ENCODE measurements around the gene ZNF441. TPM values are rescaled to one million over a fixed set of nuclear protein-coding genes. Genes with fewer than 3 reads are reported as not detected.
A peak's percentile ranks its signal among the peaks of the same experiment; 100 is the strongest.

Gene ZNF441
- total RNA-seq, 1 experiment from 2014 or later, result 1.8 TPM

DNA sequence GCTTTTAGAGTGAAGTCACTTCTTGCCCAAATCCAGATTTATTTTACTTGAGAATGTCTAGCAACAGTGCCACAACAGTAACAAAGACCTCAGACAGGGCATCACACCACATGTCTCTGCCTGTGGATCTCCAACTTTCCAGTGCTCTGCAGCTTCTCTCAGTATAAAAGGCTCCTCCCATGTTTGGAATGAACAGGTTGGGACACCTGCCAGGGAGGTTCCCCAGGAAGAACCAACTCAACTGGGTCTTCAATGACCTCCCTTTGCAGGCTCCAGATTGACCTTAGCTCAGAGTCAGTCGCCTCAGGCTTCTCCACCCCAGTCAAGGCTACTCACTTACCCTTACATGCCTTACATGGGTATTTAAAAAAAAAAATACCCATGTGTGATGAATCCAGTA lies 31.4 kb upstream of the ZNF441 start (continued):
- TF ChIP-seq SMAD4 (CRISPR knock-in tag; IDR thresholded peaks at IDR 0.05), result no peak
- TF ChIP-seq, protein P1, sequence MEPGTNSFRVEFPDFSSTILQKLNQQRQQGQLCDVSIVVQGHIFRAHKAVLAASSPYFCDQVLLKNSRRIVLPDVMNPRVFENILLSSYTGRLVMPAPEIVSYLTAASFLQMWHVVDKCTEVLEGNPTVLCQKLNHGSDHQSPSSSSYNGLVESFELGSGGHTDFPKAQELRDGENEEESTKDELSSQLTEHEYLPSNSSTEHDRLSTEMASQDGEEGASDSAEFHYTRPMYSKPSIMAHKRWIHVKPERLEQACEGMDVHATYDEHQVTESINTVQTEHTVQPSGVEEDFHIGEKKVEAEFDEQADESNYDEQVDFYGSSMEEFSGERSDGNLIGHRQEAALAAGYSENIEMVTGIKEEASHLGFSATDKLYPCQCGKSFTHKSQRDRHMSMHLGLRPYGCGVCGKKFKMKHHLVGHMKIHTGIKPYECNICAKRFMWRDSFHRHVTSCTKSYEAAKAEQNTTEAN (CRISPR knock-in tag; IDR thresholded peaks at IDR 0.05), result no peak
- TF ChIP-seq AR (CRISPR knock-in tag; IDR thresholded peaks at IDR 0.05), result no peak
- TF ChIP-seq, protein P2, sequence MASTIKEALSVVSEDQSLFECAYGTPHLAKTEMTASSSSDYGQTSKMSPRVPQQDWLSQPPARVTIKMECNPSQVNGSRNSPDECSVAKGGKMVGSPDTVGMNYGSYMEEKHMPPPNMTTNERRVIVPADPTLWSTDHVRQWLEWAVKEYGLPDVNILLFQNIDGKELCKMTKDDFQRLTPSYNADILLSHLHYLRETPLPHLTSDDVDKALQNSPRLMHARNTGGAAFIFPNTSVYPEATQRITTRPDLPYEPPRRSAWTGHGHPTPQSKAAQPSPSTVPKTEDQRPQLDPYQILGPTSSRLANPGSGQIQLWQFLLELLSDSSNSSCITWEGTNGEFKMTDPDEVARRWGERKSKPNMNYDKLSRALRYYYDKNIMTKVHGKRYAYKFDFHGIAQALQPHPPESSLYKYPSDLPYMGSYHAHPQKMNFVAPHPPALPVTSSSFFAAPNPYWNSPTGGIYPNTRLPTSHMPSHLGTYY (CRISPR knock-in tag; IDR thresholded peaks at IDR 0.05), result no peak

DNA sequence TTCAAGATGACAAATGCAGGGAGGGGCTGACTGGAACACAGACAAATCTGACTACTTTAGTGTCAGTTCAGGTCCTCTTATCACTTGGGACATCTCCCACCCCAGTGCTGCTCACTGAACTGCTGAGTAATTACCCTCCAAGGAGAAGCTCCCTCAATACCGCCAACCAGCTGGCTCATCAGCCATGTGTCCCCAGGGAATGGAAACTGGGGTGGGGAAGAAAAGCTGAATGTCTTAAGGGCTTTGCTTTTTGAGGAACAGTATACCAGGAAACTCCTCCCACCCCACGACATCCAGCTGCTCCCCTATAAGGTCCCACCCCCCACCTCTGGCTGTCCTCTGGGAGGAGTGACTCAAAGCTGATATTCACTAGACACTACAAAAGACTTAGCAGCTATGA lies 30.1 kb upstream of the ZNF441 start:
- CTCF ChIA-PET, result interaction anchor here (0.9 to 2.5 kb wide), 2 partner anchors 37 to 61 kb away, joined by 3 to 13 read pairs; partner anchors contain the start of gene ZNF491
- no peaks in the 10 kb centered on the region for H3K9me3 Mint-ChIP-seq
- DNase-seq (ENCODE audit: low spot score) (no peak), ATAC-seq (no peak)
- TF ChIP-seq ATF3 (CRISPR knock-in tag; conservative IDR thresholded peaks at IDR 0.05), result no peak
- H3K36me3 Mint-ChIP-seq, result no peaks in the 10 kb centered on the region
- no peak overlapping the region for H3K27ac Mint-ChIP-seq
- peak overlapping the region; percentile 98 for H3K4me3 Mint-ChIP-seq
- H3K27me3 Mint-ChIP-seq (ENCODE audit: low read depth), result peaks cover 32% of the 10 kb centered on the region
- POLR2A ChIA-PET, result no interaction called here
- H3K4me1 Mint-ChIP-seq, result peaks cover 16% of the 10 kb centered on the region

DNA sequence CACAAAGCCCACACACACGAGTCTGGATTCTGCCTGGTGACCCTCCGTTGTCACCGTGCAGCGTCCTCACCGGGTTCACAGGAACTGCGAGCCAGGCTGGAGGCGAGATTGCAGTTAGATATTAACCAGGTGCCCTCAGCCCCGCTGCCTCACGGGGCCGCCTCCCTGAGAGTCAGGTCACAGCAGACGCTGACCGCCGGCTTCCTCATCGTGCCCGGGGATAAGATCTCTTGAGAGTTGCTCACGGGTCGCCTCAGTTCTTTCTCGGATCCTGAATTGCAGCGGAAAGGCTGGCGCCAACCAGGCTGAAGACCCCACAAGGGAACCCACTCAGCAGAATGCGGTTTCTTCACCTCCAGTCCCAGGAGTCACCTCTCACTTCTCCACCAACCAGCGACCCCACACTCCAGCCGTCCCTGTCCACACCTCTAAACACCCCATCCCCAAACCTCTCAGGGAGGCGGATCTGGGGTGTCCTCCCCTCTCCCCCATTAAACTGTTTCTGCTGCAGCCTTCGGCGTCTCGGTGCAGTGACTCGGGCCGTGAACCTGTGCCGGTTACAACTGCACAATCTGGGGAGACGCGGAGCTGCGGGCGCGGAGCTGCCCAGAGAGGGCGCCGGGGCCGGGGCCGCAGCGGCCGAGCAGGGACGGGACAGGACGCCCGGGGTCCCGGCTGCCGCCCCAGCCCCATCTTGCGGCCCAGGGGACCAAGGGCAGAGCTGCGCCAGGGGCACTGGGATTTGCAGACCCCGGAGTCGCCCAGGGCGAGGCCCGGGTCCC lies 28.6 kb upstream of the ZNF441 start:
- TF ChIP-seq FOXP1 (CRISPR knock-in tag; IDR thresholded peaks at IDR 0.05; ENCODE audit: borderline replicate concordance) (0 out of 2 replicates have a peak, but pooled peaks have one; percentile 18), HMGA2 (CRISPR knock-in tag; IDR thresholded peaks at IDR 0.05) (no peak)
- Mint-ChIP-seq H3K4me3 (peak overlapping the region; percentile 98), H3K4me1 (peaks cover 10% of the 10 kb centered on the region), H3K9me3 (no peaks in the 10 kb centered on the region), H3K27ac (no peak overlapping the region), H3K27me3 (ENCODE audit: low read depth) (peaks cover 41% of the 10 kb centered on the region), H3K36me3 (no peaks in the 10 kb centered on the region)
- POLR2A ChIA-PET, result interaction anchor here (0.5 kb wide), 1 partner anchor 166 kb away, joined by 3 read pairs; no protein-coding TSS in a partner anchor
- DNase-seq (ENCODE audit: low spot score) (peak; percentile 50), ATAC-seq (peak; percentile 35)
- CTCF ChIA-PET, result interaction anchor here (0.8 to 1.0 kb wide), 3 partner anchors 38 to 59 kb away, joined by 3 to 5 read pairs (median 4); no protein-coding TSS in a partner anchor

DNA sequence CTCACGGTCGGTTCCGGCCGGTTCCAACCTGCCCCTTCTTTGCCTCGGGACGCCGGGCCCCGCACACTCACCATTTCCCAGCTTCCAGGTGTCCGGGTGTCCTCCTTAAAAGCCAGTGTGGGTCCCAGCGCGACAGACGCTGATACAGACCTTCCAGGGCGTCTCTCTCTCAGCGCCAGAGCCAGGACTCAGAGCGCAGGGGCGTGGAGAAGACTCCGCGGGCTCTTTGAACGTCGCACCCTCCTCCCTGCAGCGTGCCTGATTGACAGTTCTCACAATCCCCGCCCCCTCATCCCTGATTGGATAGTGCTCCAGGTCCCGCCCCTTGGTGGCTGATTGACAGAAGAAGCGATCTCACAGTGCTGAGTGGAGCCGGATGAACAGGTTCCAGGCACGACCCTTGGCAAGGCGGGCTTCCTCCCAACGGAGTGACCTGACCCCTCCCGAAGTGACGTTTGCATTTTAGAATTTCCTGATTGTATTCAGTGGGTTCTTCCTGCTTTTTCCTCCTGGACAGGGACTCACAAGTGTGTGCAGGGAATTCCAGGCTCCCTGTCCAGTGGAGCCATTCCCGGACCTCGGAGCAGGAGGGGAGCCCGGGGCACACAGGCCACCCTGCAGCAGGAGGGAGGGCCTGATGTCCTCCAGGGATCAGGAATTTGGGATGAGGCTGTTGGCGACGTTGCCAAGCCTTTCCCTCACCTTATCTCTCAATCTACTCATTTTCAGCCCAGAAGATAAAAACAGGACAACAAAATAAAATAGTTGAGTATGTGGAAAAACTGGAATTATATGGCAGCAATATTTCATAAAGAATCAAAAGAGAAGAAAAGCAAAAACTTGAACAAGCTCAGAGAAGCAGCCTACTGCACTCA lies 27.8 kb upstream of the ZNF441 start, which contains the start of gene ZNF823:
Gene ZNF823 (minus strand): TSS at position 201 of the 875 bp plus-strand sequence. CDS start 127 bp downstream, at position 74.
- Mint-ChIP-seq H3K27me3 (ENCODE audit: low read depth) (peaks cover 42% of the 10 kb centered on the region), H3K4me1 (peaks cover 10% of the 10 kb centered on the region), H3K4me3 (peak within 1 kb of the TSS; percentile 98), H3K36me3 (no peaks in the 10 kb centered on the region), H3K9me3 (no peaks in the 10 kb centered on the region), H3K27ac (peak within 1 kb of the TSS; percentile 96)
- DNase-seq (ENCODE audit: low spot score) (peak; percentile 99), ATAC-seq (peak; percentile 96)
- CTCF ChIA-PET, result interaction anchor here (0.8 to 1.0 kb wide), 3 partner anchors 39 to 59 kb away, joined by 3 to 5 read pairs (median 4); no protein-coding TSS in a partner anchor
- POLR2A ChIA-PET, result no interaction called here
- TF ChIP-seq NFYB (CRISPR knock-in tag; conservative IDR thresholded peaks at IDR 0.05; ENCODE audit: low read depth), result peak; percentile 91
- TF ChIP-seq FOXK1 (CRISPR knock-in tag; IDR thresholded peaks at IDR 0.05), result no peak
- TF ChIP-seq, protein P3, sequence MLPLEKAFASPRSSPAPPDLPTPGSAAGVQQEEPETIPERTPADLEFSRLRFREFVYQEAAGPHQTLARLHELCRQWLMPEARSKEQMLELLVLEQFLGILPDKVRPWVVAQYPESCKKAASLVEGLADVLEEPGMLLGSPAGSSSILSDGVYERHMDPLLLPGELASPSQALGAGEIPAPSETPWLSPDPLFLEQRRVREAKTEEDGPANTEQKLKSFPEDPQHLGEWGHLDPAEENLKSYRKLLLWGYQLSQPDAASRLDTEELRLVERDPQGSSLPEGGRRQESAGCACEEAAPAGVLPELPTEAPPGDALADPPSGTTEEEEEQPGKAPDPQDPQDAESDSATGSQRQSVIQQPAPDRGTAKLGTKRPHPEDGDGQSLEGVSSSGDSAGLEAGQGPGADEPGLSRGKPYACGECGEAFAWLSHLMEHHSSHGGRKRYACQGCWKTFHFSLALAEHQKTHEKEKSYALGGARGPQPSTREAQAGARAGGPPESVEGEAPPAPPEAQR (CRISPR knock-in tag; IDR thresholded peaks at IDR 0.05), result no peak
- TF ChIP-seq SP1 (CRISPR knock-in tag; conservative IDR thresholded peaks at IDR 0.05), result peak; percentile 63
- TF ChIP-seq, protein P4, sequence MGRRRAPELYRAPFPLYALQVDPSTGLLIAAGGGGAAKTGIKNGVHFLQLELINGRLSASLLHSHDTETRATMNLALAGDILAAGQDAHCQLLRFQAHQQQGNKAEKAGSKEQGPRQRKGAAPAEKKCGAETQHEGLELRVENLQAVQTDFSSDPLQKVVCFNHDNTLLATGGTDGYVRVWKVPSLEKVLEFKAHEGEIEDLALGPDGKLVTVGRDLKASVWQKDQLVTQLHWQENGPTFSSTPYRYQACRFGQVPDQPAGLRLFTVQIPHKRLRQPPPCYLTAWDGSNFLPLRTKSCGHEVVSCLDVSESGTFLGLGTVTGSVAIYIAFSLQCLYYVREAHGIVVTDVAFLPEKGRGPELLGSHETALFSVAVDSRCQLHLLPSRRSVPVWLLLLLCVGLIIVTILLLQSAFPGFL (CRISPR knock-in tag; IDR thresholded peaks at IDR 0.05; ENCODE audit: borderline replicate concordance), result no peak
- no peak for TF ChIP-seq TP53 (CRISPR knock-in tag; IDR thresholded peaks at IDR 0.05)
- peak; percentile 42; the same call in 1 of the 2 replicates for TF ChIP-seq MAX (CRISPR knock-in tag; IDR thresholded peaks at IDR 0.05)
